ENCODE data around the gene TMCO1. TPM values are rescaled to one million over a fixed set of nuclear protein-coding genes. Genes with fewer than 3 reads are reported as not detected.
"Not testable (repeated sequence)": the region's sequence is repeated elsewhere in the genome, so short reads cannot be mapped to it uniquely, and the experiment has no call there.

TMCO1 gene
- total RNA-seq, 1 donor from 2014 or later = 51.9 TPM

GRCh38 chr1:165695031-165695430, 73.6 kb downstream of the TMCO1 start:
- no peak for DNase-seq
- no peak overlapping the region for H3K27ac ChIP-seq (replicated peaks)
- H3K36me3 ChIP-seq = peaks cover 35% of the 10 kb centered on the region
- H3K9me3 ChIP-seq (replicated peaks) = no peaks in the 10 kb centered on the region
- no peaks in the 10 kb centered on the region for H3K27me3 ChIP-seq (ENCODE audit: low read depth)
- no peak overlapping the region for H3K4me3 ChIP-seq
- intact Hi-C loops (cut with micrococcal nuclease) = no loop called here
- H3K4me1 ChIP-seq = peaks cover 32% of the 10 kb centered on the region
- TF ChIP-seq CTCF (IDR thresholded peaks at IDR 0.05; ENCODE audit: borderline replicate concordance) = no peak

- no peak for DNase-seq
- no peaks in the 10 kb centered on the region for H3K27me3 ChIP-seq (ENCODE audit: low read depth)
- intact Hi-C loops (cut with micrococcal nuclease) = no loop called here
- H3K36me3 ChIP-seq = peaks cover 38% of the 10 kb centered on the region
- peaks cover 22% of the 10 kb centered on the region for H3K4me1 ChIP-seq
- no peak for TF ChIP-seq CTCF (IDR thresholded peaks at IDR 0.05; ENCODE audit: borderline replicate concordance)
- no peaks in the 10 kb centered on the region for H3K9me3 ChIP-seq (replicated peaks)
- H3K4me3 ChIP-seq = no peak overlapping the region
- H3K27ac ChIP-seq (replicated peaks) = no peak overlapping the region
Observed at GRCh38 chr1:165688046-165688445, 80.6 kb downstream of the TMCO1 start.

GRCh38 chr1:165686971-165687433, 81.7 kb downstream of the TMCO1 start:
- intact Hi-C loops (cut with micrococcal nuclease) = no loop called here
- H3K9me3 ChIP-seq (replicated peaks) = no peaks in the 10 kb centered on the region
- no peak overlapping the region for H3K4me3 ChIP-seq
- H3K36me3 ChIP-seq = peaks cover 48% of the 10 kb centered on the region
- peaks cover 22% of the 10 kb centered on the region for H3K4me1 ChIP-seq
- no peak overlapping the region for H3K27ac ChIP-seq (replicated peaks)
- no peak for DNase-seq
- no peaks in the 10 kb centered on the region for H3K27me3 ChIP-seq (ENCODE audit: low read depth)
- TF ChIP-seq CTCF (IDR thresholded peaks at IDR 0.05; ENCODE audit: borderline replicate concordance) = no peak

- H3K27me3 ChIP-seq (ENCODE audit: low read depth) = no peaks in the 10 kb centered on the region
- peak; percentile 8 for TF ChIP-seq CTCF (IDR thresholded peaks at IDR 0.05; ENCODE audit: borderline replicate concordance)
- intact Hi-C loops (cut with micrococcal nuclease) = no loop called here
Observed at GRCh38 chr1:165686121-165686970, 82.3 kb downstream of the TMCO1 start.

DNA sequence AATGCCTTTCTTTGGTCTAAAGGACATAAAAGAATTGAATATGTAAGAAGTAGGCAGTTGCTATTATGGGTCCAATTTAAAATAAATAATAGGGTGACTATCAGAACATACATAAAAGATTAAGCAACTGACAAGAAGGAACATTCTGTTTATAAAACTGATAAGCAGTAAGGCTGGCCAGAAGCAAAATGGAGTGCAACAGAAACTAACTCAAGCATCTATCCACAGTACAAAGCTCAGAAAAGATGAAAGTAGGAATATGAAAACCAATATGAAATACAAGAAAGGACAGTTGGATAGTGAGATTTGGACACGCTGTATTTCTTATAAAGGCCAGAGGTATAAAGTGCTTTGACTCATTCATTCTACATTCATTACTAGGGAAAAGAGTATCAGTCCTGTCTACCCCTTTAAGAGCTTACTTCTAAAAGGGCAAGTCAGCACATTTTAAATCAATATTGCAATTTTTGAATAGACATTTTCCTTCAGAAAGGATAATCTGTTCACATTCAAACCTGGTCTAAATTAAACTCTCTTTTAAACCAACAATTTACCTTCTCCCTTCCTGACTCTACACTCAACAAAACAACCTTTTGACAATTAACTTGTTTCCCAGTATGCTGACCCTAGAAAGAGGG, 84.7 kb downstream of the TMCO1 start:
- H3K27me3 ChIP-seq (ENCODE audit: low read depth) = no peaks in the 10 kb centered on the region
- H3K36me3 ChIP-seq = peaks cover 54% of the 10 kb centered on the region
- intact Hi-C loops (cut with micrococcal nuclease) = no loop called here
- peaks cover 22% of the 10 kb centered on the region for H3K4me1 ChIP-seq
- no peak for TF ChIP-seq CTCF (IDR thresholded peaks at IDR 0.05; ENCODE audit: borderline replicate concordance)
- H3K9me3 ChIP-seq (replicated peaks) = no peaks in the 10 kb centered on the region
- no peak overlapping the region for H3K4me3 ChIP-seq
- DNase-seq = no peak
- no peak overlapping the region for H3K27ac ChIP-seq (replicated peaks)

More at GRCh38 chr1:165686121-165686970, 82.3 kb downstream of the TMCO1 start:
- Histone ChIP-seq H3K27ac (replicated peaks) (no peak overlapping the region), H3K36me3 (peaks cover 51% of the 10 kb centered on the region), H3K9me3 (replicated peaks) (no peaks in the 10 kb centered on the region), H3K4me3 (no peak overlapping the region), H3K4me1 (peaks cover 22% of the 10 kb centered on the region)
- no peak for DNase-seq

DNA sequence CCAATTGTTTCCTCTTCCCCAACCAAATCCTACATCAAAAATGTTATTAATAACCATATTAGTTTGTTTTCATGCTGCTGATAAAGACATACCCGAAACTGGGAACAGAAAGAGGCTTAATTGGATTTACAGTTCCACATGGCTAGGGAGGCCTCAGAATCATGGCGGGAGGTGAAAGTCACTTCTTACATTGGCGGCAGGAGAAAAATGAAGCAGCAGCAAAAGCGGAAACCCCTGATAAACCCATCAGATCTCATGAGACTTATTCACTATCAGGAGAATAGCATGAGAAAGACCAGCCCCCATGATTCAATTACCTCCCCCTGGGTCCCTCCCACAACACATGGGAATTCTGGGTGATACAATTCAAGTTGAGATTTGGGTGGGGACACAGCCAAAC, 87.9 kb downstream of the TMCO1 start:
- Histone ChIP-seq H3K4me1 (peaks cover 18% of the 10 kb centered on the region), H3K36me3 (peaks cover 74% of the 10 kb centered on the region)
- H3K9me3 ChIP-seq (replicated peaks); intact Hi-C loops (cut with micrococcal nuclease); H3K27ac ChIP-seq (replicated peaks); H3K4me3 ChIP-seq; DNase-seq; H3K27me3 ChIP-seq (ENCODE audit: low read depth): not testable (repeated sequence)

All from left ventricle myocardium inferior (tissue), 1 donor.